RWPE1 (cell line): ENCODE data around the gene ABLIM2.

Experiments used
- CTCF ChIA-PET: fragments of 350-600 bp; sonication (Branson Sonifier 250); formaldehyde crosslinking; extraction: SDS; loops from one replicate; lab custom pipeline; 2021; lab: Yijun Ruan, JAX
- POLR2A ChIA-PET: fragments of 400-600 bp; formaldehyde crosslinking; extraction: SDS; loops from one replicate; lab custom pipeline; 2020; ENCODE audit warnings: antibody characterized with exemption; ENCODE audit not compliant: low non-redundant PET; lab: Yijun Ruan, JAX
- DNase-seq: peaks from one replicate; pipeline ENCODE4 v3.0.0; 2012; ENCODE audit warnings: low spot score
- H3K27ac ChIP-seq: fragments of 450-650 bp; 2 replicates; pipeline ENCODE4 v1.5.1; 2017
- TF ChIP-seq, protein P1 (sequence below): fragments of 450-650 bp; conservative IDR thresholded peaks from 2 replicates; pipeline ENCODE4 v1.5.1; 2017; ENCODE audit warnings: low read depth, mild to moderate bottlenecking

ABLIM2 gene

DNA sequence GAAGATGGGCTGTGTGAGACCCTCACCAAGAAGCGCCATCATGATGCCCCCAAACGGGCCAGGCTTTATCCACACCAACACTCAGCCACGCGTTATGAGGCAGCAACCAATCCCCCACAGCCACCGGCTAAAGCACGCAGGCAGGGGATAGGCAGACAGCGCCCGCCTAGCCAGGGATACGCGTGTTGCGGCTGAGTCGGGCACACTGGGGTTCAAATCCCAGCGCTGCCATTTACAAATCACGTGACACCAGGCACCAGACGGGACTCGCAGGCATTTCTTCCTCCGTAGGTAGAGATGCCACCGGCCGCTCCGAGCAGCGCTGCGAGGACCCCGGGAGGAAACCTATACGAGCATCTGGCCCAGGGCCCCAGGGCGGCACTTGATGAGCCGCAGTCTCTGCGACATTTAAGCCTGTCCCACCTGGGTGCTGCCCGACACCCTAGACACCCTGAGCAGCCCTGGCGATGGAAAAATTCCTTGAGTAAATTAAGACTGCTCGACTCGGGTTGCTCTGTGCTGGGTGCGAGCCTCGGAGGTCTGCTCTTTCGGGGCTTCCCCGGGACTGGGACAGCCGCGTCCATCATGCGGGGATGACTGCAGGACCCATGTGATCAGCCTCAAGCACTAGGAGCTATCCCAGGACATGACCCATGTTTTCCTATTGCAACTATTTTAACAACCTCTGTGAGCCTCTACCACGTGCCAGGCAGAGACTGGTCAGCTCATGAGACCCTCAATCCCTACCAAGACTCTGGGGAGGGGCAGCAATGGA, 6.3 kb downstream of the ABLIM2 start:
- H3K27ac ChIP-seq = no peak overlapping the region
- no peak for DNase-seq
- ChIA-PET CTCF (no interaction called here), POLR2A (no interaction called here)
- TF ChIP-seq, protein P1, sequence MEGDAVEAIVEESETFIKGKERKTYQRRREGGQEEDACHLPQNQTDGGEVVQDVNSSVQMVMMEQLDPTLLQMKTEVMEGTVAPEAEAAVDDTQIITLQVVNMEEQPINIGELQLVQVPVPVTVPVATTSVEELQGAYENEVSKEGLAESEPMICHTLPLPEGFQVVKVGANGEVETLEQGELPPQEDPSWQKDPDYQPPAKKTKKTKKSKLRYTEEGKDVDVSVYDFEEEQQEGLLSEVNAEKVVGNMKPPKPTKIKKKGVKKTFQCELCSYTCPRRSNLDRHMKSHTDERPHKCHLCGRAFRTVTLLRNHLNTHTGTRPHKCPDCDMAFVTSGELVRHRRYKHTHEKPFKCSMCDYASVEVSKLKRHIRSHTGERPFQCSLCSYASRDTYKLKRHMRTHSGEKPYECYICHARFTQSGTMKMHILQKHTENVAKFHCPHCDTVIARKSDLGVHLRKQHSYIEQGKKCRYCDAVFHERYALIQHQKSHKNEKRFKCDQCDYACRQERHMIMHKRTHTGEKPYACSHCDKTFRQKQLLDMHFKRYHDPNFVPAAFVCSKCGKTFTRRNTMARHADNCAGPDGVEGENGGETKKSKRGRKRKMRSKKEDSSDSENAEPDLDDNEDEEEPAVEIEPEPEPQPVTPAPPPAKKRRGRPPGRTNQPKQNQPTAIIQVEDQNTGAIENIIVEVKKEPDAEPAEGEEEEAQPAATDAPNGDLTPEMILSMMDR = no peak

DNA sequence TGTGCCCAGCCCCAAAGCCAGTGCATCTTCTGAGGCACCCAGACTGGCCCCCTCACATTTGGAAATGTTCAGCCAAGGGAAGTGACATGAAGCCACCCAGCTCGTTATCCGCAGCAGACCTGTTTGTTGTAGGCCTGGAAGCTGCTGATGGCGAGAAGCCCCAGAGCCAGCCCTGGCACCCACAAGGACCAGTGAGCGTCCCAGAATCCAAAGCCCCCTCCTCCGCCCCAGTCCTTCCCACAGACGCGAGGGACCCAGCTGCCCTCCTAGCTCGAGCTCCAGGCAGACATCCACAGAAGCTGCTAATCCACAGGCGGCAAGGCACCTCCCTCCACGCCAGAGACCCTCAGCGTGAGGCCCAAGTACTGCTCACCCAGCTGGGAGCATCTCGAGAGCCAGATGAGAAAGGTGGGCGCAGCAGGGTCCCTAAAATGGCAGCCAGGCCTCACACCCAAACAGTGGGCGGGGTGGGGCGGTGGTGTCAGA, 7.4 kb downstream of the ABLIM2 start:
- TF ChIP-seq, protein P1 = no peak
- H3K27ac ChIP-seq = no peak overlapping the region
- DNase-seq = no peak
- ChIA-PET CTCF (interaction anchor here (0.8 kb wide), 1 partner anchor 25 kb away, joined by 3 read pairs; no protein-coding TSS in a partner anchor), POLR2A (no interaction called here)

DNA sequence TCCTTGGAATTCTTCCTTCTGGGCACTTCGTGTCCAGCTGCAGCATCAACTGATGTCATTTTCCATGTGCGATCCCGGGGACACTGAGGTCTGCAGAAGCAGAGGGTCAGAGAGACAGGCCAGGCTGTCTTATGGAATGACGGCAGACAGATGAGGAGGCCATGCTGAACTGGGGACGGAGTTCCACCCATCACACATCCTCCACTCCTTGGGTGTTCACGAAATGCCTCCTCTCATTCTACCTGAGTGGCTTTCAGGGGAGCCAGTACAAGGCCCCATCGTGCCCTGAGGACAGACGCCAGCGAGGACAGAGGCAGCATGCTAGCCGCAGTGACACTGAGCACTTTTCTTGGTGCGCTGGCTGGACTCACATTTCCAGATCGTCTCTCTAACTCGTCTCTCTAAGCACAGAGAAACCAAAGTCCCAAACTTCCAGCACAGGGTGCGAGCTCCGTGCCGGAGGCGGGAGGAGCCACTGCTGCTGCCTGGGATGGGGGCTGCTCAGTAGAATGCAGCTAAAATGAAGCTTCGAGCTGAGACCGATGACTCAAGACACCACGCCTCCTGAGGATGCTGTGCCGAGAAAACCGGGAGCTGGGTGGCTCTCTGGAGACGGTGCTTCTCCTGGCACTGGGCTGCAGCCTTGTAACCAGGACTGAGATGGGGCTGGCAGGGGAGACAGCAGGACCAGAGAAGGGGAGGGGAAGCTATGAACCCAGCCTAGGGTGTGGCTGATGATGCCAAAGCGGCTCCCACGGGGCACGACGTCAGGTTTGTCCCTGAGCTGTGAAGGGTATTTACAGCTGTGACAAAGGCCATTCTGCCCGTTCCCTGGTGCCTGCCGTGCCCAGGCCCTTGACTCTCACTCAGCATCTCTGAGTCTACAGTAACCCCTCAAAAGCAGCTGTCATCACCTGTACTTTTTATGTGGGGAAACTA, 8.2 kb downstream of the ABLIM2 start:
- no peak for DNase-seq
- ChIA-PET CTCF (interaction anchor here (0.8 kb wide), 1 partner anchor 26 kb away, joined by 3 read pairs; no protein-coding TSS in a partner anchor), POLR2A (no interaction called here)
- no peak overlapping the region for H3K27ac ChIP-seq
- TF ChIP-seq, protein P1 = no peak

DNA sequence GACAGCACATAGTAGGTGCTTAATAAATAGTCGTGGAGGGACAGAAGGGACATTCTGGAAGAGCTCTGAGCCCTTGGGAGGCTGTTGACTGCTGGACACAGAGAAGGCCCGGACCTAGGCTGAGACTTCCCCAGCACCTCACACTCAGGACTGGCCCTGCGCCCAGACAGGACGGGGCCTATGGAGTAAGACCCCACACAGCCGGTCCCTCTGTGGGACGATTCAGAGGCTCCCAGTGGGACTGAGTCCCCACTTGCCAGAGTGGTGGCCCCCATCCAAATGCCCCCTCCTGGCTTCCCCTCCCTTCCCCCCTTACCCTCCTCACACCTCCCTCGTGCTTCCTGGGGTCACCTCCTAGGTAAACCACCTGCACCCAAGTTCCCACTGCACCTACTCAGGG, 8.9 kb downstream of the ABLIM2 start:
- no peak for DNase-seq
- no peak overlapping the region for H3K27ac ChIP-seq
- CTCF ChIA-PET = no interaction called here
- POLR2A ChIA-PET = no interaction called here
- TF ChIP-seq, protein P1 = no peak

DNA sequence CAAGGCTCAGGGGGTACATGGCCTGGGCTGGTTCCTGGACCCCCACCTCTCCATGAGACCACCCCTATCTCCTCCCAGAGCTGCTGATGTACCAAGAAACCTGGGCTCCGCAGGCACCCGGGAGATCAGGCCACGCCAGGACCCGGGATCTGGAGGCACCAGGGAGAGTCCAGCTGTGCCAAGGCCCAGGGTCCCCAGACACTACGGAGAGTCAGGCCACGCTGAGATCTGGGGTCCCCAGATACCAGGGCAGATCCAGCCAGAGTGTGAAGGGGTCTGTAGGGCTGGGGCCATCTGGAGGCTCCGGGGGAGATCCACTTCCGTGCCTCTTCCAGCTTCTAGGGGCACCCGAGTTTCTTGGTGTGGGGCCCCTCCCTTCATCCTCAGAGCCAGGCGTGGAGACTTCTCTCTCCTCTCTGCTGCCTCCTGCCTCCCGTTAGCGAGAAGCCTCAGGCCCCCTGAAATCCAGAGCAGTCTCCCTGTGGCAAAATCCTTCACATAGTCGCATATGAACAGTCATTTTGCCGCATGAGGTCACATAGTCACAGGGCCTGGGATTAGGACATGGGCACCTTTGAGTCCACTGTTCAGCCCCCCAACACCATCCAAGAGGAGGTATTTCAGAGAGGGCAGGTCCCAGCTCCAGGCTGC, 9.7 kb downstream of the ABLIM2 start:
- H3K27ac ChIP-seq = no peak overlapping the region
- CTCF ChIA-PET = interaction anchor here (0.6 kb wide), 1 partner anchor 679 kb away, joined by 3 read pairs; no protein-coding TSS in a partner anchor
- DNase-seq = no peak
- POLR2A ChIA-PET = no interaction called here
- TF ChIP-seq, protein P1 = no peak

DNA sequence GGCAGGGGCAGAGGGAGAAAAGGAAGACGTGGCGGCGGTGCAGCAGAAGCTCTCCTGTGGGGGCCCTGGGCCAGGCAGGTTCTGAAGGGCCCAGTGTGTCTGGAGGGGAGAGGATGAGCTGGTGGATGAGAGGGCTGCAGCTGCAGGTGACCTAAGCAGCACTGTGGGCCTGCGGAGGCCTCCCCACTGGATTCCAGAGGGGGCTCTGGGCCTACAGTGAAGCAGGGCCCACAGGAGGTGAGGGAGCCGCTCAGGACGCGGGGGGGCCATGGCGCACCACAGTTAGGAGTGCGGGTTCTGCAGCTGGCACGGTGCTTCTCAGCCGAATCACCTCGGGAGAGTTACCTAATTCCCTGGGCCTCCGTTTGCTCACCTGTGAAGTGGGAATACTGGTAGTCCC, 10.5 kb downstream of the ABLIM2 start:
- TF ChIP-seq, protein P1 = no peak
- ChIA-PET CTCF (no interaction called here), POLR2A (no interaction called here)
- no peak for DNase-seq
- no peak overlapping the region for H3K27ac ChIP-seq
